HG03045 (cell line): ENCODE results near the gene ANKRD60.

Experiments
- ATAC-seq: cut with Tn5 transposase; IDR thresholded peaks from one replicate; pipeline ENCODE4 v1.9.1; 2021; ENCODE audit warnings: mild to moderate bottlenecking, moderate library complexity; ENCODE audit not compliant: unreplicated experiment

The ANKRD60 gene, protein sequence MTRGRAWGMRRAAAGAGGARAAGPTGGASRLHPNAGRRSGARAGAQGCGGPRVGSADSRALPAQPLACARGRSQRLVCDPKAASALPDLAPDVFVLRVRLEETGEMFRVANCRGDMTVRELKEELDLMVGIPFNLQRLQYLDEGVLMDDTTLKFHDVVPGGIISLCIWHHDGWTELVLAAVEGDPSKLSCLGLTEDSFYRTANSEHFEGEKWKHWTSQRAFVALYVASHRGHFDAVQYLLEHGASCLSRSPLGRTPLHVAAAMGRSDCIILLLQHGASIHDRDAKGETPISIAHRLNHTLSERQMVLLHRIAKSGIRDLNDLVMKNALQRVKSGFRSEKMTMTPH

GRCh38 chr20:58228484-58229197 lies at the start of gene ANKRD60:
TSS of gene ANKRD60 (minus strand) at chr20:58228653. CDS start at chr20:58228653, 0 bp downstream.
- no peak for ATAC-seq

GRCh38 chr20:58277578-58278472 lies 49.4 kb upstream of the ANKRD60 start:
- ATAC-seq: no peak

GRCh38 chr20:58277107-58277506 lies 48.7 kb upstream of the ANKRD60 start:
- no peak for ATAC-seq

GRCh38 chr20:58274384-58274783 lies 45.9 kb upstream of the ANKRD60 start:
- ATAC-seq: no peak

DNA sequence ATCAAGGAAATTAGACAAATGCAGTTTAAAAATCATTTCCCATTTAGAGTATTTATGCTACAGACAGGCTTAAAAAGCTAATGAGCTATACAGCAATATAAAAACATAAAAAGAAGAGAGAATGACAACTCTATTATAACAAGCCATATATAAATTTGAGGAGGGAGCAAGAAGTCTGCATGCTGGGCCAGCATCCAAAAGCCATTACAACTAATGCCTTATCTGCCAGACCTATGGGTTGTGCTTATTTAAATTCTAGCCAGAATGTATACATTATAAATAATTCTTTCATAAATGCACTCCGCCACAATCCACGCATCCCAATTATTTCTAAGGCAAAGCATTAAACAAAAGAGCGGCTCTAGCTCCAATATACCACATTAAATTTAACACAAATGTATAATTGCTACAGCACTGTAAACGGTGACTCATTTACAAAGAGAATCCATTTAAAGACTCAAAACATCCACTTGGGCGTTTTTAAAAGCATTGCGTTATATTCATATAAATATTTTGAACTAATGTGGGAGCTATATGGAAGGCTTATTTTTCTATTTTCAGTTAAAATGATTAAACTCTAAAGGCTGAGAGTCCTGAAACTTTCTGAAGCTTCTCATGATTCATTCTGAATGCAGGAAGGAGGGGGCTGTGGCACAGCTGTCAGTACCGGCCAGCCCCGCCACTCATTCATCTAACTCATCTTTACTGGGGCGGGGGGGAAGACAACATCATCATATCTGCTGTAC lies 43.3 kb upstream of the ANKRD60 start:
- no peak for ATAC-seq

GRCh38 chr20:58268936-58269619 lies 40.6 kb upstream of the ANKRD60 start:
- ATAC-seq: no peak

GRCh38 chr20:58268421-58268821 lies 40.0 kb upstream of the ANKRD60 start:
- ATAC-seq: no peak

DNA sequence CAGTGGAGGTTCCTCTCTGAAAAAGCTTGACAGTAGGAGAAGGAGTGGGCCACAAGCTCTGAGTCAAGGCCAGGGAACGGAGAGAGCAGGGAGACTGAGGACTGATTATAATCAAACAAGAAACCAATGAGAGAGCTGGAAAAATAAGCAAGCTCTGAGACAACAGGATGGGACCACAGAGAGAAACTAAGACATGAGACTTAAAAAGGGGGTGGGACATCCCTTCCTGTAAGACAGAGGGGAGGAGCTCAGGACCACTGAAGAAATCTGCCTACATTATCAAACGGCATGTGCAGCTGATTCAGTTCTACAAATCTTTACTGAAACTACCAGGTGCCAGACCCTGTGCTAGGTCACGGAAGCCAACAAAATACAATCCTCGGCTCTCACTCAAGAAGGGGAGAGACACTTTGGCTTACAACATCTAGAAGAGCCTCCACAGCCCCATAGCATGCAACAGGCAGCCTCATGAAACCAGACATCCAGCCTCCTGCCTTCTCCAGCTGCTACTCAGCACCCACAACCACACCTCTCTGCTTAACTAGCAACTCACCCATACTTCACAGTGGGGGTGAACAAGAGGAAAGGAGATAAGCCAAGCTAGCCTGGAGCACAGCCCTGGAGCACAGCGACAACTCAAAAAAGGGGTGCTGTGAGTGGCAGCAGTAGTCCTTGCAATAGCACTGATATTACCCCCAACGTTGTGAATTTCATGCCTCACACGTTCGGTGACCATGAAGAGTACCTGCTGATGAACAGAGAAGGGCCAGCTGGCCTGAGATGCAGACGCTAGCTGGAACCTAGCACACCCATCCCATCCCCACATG lies 39.1 kb upstream of the ANKRD60 start:
- ATAC-seq: no peak

- no peak for ATAC-seq
Measured at GRCh38 chr20:58264271-58264670, 35.8 kb upstream of the ANKRD60 start.

GRCh38 chr20:58261660-58262059 lies 33.2 kb upstream of the ANKRD60 start:
- no peak for ATAC-seq

GRCh38 chr20:58260006-58260405 lies 31.6 kb upstream of the ANKRD60 start:
- no peak for ATAC-seq

DNA sequence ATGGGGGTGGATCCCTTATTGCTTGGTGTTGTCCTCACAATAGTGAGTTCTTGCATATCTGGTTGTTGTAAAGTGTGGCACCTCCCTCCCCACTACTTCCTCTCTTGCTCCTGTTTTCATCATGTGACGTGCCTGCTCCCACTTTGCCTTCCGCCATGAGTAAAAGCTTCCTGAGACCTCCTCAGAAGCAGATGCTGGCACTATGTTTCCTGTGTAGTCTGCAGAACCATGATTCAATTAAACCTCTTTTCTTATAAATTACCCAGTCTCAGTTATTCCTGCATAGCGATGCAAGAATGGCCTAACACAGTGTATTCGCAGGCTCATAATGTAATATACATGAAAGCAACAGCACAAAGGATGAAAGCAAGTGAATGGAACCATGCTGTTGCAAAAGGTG lies 28.4 kb upstream of the ANKRD60 start:
- no peak for ATAC-seq

- ATAC-seq: no peak
Measured at GRCh38 chr20:58256307-58256706, 27.9 kb upstream of the ANKRD60 start.

DNA sequence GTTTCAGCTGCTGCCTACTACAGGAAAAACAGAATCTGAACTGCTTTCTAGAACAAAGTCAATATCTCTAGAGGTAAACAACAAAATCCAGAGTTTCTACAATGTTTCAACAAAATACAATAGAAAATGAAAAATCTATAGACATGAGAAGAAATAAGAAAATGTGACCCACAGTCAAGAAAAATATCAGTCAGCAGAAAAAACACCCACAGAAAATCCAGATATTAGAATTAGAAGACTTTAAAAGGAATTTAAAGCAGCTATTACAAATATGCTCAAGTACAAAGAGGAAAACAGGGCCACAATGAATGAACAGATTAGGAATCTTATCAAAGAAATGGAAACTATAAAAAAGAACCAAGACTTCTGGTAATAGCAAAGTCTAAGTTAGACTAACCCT lies 26.4 kb upstream of the ANKRD60 start:
- no peak for ATAC-seq

DNA sequence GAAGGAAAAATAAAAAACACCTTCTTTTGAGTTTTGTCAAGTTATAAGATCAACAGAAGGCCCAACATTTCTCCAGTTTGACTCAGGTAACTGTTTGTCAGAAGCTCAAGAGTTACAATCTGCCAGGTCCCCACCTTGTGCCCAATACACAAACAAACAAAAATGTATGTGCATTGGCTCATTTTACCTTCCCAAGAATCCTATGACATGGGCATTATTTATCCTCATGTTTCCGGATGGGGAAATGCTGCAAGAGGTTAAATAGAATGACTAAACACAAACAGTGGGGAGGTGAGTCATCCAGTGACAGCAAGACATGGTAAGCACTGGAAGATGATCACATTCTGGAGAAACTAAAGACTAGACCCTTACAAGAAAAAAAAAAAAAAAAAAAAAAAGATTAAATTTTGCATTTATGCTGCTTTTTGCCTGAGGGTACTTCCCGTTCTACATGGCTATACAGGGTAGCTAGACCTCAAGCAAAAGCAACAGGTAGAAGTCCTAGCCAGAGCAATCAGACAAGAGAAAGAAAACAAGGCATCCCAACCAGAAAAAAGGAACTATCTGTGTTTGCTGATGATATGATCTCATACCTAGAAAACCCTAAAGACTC lies 23.6 kb upstream of the ANKRD60 start:
- no peak for ATAC-seq

DNA sequence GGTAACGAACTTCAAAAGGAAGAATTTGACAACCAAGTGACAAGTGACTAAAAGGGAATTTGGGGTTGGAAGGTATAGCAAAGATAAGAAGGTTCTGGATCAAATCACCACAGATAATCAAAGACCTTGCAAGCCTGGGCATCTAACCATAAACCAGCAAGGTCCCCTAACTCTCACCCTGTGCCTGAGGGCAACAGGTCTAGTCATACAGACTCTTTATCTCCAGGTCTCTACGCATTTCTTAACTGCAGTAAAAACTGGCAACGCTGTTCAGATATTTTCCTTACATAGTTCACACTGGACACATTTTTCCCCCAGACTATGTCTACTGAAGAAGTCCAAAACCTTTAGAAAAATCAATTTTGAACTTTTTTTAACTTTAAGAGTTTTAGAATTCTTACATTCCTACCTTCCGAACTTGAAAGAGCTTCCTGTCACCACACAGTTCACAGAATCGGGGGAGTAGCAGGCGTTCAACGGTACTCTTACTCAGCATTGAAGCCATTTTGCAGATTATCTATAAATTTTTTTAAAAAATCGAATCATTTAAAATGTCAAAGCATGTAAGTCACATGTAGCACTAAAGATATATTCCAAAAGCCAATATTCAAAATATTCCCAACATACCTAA lies 23.0 kb upstream of the ANKRD60 start:
- no peak for ATAC-seq

DNA sequence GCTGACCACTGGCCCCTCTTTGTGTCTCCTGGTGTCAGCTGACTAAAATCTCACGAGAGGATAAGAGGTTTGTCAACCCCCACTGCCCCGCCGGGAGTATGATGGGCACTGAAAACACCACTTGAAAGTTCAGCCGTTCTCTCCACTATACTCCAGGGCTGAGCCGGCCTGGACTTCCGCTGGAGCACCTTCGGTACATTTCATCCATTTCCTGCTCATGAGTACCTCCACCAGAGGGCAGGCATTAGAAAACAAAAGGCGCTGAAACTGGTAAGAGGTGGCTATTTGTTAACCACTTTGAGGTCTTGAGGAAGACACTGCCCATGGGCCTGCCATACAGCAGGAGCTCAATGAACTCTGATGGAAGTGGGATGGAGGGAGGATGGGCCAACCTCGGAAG lies 17.9 kb upstream of the ANKRD60 start:
- ATAC-seq: no peak

- ATAC-seq: no peak
Measured at GRCh38 chr20:58245931-58246330, 17.5 kb upstream of the ANKRD60 start.
